Bronchial smooth muscle cell (primary cell): ENCODE data around the gene ACYP2. TPM values are rescaled to one million over a fixed set of nuclear protein-coding genes. Genes with fewer than 3 reads are reported as not detected.

Experiments
- total RNA-seq: library from RNA; depleted of rRNA; stranded (reverse); fragments of >200 nt; gene quantifications from 2 replicates; pipeline ENCODE4 v1.2.1, GENCODE V29; 2014

ACYP2 gene
- 9.0 and 15.6 TPM in 2 replicates for total RNA-seq

DNA sequence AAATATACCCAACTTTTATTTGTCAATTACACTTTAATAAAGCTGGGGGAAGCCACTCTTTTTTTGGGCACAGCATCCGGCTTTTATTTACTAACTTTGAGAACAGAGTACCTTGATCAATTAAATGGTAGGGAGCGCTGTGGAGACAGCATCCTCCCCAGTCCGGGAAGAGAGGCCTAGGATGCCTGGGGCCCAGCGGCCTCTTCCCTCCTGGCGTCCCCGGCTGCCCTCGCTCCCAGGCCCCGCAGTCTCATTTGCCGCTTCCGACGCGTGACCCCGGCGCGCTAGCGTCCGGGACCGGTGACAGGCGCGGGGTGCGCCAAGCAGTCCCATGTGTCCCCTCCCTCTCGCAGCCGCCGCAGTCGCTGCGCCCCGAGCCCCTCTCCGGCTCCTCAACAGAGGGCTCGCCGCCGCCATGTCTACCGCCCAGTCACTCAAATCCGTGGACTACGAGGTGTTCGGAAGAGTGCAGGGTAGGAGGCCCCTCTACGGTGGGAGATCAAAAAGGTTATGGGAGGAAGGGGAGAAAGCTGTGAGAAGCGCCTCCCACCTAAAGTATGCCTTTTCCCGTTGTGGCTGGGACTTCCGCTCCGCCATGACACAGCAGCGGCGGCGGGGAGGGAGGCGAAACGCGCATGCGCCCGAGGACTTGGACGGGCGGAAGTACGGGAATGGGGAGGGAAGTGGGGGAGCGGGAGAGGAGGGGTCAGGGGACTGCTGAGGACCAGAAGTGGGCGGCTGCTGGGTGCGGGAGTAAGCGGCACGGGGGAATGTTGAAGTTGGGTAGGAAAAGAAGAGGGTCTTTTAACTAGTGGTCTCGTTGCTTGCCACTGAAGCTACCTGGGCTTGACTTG lies at the start of gene ACYP2:
Gene ACYP2 (plus strand): TSS at position 332 of the 854 bp plus-strand sequence.

DNA sequence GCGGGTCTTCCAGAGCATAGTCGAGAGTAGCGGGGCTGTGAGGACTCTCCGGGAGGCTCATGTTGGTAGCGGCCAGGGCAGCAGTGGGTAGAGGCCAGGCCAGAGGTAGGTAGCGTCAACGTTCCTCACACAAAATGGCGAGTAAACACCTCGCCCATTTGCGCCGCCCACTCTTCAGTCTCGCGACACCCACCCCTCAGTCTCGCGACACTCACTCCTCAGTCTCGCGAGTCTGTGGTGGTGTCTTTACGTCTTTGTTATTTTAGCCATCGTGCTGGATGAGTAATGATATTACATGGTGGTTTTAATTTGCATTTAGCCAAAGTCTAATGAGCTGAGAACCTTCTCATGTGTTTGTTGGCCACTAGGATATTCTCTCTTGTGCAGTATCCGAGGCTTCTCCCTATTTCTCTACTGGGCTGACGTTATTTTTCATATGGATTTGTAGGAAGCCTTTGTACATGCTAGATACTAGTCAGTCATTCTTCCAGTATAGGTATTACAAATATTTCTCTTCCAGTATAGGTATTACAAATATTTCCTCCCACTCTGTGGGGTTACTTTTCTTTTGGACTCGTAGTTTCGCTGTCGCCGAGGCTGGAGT lies 140.8 kb downstream of the ACYP2 start, which contains the start of gene TSPYL6:
Gene TSPYL6 (minus strand): TSS at position 139 of the 604 bp plus-strand sequence. CDS start 78 bp downstream, at position 61.

Other genes with a start within 250 kb of the ACYP2 start
- gene PSME4, start 144.6 kb upstream of the ACYP2 start, total RNA-seq: 11.8 and 21.1 TPM in 2 replicates
- not detected in 2 replicates for gene TSPYL6, start 140.6 kb downstream of the ACYP2 start, total RNA-seq